ENCODE measurements around the gene NATD1.

The NATD1 gene

GRCh38 chr17:21189361-21189760, 63.8 kb downstream of the NATD1 start:
- DNase-seq: no peak
